CMK (cell line): ENCODE data around the gene ANKRD53.
"Not testable (repeated sequence)": the region's sequence is repeated elsewhere in the genome, so short reads cannot be mapped to it uniquely, and the experiment has no call there.

Experiments
- DNase-seq: peaks from one replicate; pipeline ENCODE4 v3.0.0-alpha.2; 2010; ENCODE audit warnings: low read depth

Gene ANKRD53

GRCh38 chr2:70991742-70992141 is 13.3 kb downstream of the ANKRD53 start:
- DNase-seq: no peak

- no peak for DNase-seq
Observed at GRCh38 chr2:70992945-70993853, 14.8 kb downstream of the ANKRD53 start.

- DNase-seq: no peak
Observed at GRCh38 chr2:70994009-70994698, 15.7 kb downstream of the ANKRD53 start.

- peak; percentile 68 for DNase-seq
Observed at GRCh38 chr2:70994699-70995425, 16.4 kb downstream of the ANKRD53 start, which contains the start of gene TEX261. TEX261 (minus strand) TSS chr2:70994873; CDS start chr2:70994757, 116 bp downstream.

- no peak for DNase-seq
Observed at GRCh38 chr2:70995426-70995729, 16.9 kb downstream of the ANKRD53 start.

GRCh38 chr2:70998885-70999284 is 20.5 kb downstream of the ANKRD53 start:
- not testable (repeated sequence) for DNase-seq

- DNase-seq: no peak
Observed at GRCh38 chr2:70999362-70999761, 20.9 kb downstream of the ANKRD53 start.

GRCh38 chr2:70999931-71000330 is 21.5 kb downstream of the ANKRD53 start:
- DNase-seq: not testable (repeated sequence)

GRCh38 chr2:71000780-71001591 is 22.6 kb downstream of the ANKRD53 start:
- no peak for DNase-seq

- DNase-seq: no peak
Observed at GRCh38 chr2:71001592-71001927, 23.1 kb downstream of the ANKRD53 start.

- DNase-seq: no peak
Observed at GRCh38 chr2:71001981-71002570, 23.6 kb downstream of the ANKRD53 start.

- no peak for DNase-seq
Observed at GRCh38 chr2:71003396-71003795, 25.0 kb downstream of the ANKRD53 start.

GRCh38 chr2:71003966-71004755 is 25.7 kb downstream of the ANKRD53 start:
- no peak for DNase-seq

- DNase-seq: no peak
Observed at GRCh38 chr2:71004857-71005256, 26.4 kb downstream of the ANKRD53 start.

- DNase-seq: no peak
Observed at GRCh38 chr2:71005271-71006202, 27.1 kb downstream of the ANKRD53 start.

GRCh38 chr2:71006323-71006722 is 27.9 kb downstream of the ANKRD53 start:
- no peak for DNase-seq

GRCh38 chr2:71006955-71007799 is 28.7 kb downstream of the ANKRD53 start:
- DNase-seq: no peak

- no peak for DNase-seq
Observed at GRCh38 chr2:71008342-71008741, 29.9 kb downstream of the ANKRD53 start.

GRCh38 chr2:71011786-71012185 is 33.4 kb downstream of the ANKRD53 start:
- not testable (repeated sequence) for DNase-seq
